Neural crest cell (in vitro differentiated cells): ENCODE measurements around the gene SYNJ2. TPM values are rescaled to one million over a fixed set of nuclear protein-coding genes. Genes with fewer than 3 reads are reported as not detected.
A peak's percentile ranks its signal among the peaks of the same experiment; 100 is the strongest.

ENCODE experiments used
- DNase-seq: peaks from one replicate; pipeline ENCODE4 v3.0.0; 2021; ENCODE audit warnings: low read depth, mixed read lengths, low spot score
- H3K27ac Mint-ChIP-seq: one replicate; pipeline ENCODE4 v1.8.0; 2021; ENCODE audit warnings: mild to moderate bottlenecking, mixed read lengths; ENCODE audit not compliant: unreplicated experiment
- H3K27me3 Mint-ChIP-seq: 2 replicates; pipeline ENCODE4 v1.8.0; 2021; ENCODE audit warnings: low read depth, mild to moderate bottlenecking, mixed read lengths
- H3K36me3 Mint-ChIP-seq: 2 replicates; pipeline ENCODE4 v1.8.0; 2021; ENCODE audit warnings: low read depth, mild to moderate bottlenecking, mixed read lengths
- H3K4me1 Mint-ChIP-seq: 2 replicates; pipeline ENCODE4 v1.8.0; 2021; ENCODE audit warnings: mixed read lengths
- H3K4me3 Mint-ChIP-seq: one replicate; pipeline ENCODE4 v1.8.0; 2021; ENCODE audit warnings: mild to moderate bottlenecking, mixed read lengths
- H3K9me3 Mint-ChIP-seq: 2 replicates; pipeline ENCODE4 v1.8.0; 2021; ENCODE audit warnings: mixed read lengths
- CTCF ChIP-seq: fragments of 200-600 bp; sonication (generic); conservative IDR thresholded peaks from 2 replicates; pipeline ENCODE4 v1.5.0; 2021; ENCODE audit warnings: antibody characterized with exemption, mild to moderate bottlenecking
- total RNA-seq: library from RNA; stranded (reverse); gene quantifications from 2 replicates; pipeline ENCODE4 v1.2.1, GENCODE V29; 2021

SYNJ2 gene
- total RNA-seq, 1 donor from 2014 or later, result 2.9 TPM

- H3K27ac Mint-ChIP-seq, result no peak overlapping the region
- no peak for TF ChIP-seq CTCF
- no peaks in the 10 kb centered on the region for H3K9me3 Mint-ChIP-seq
- H3K4me3 Mint-ChIP-seq, result no peak overlapping the region
- no peak for DNase-seq
- H3K4me1 Mint-ChIP-seq, result peaks cover 4% of the 10 kb centered on the region
- H3K27me3 Mint-ChIP-seq, result no peaks in the 10 kb centered on the region
- peaks cover under 1% of the 10 kb centered on the region for H3K36me3 Mint-ChIP-seq
Measured at GRCh38 chr6:158041370-158041769, 59.7 kb downstream of the SYNJ2 start.

- H3K27me3 Mint-ChIP-seq, result no peaks in the 10 kb centered on the region
- no peaks in the 10 kb centered on the region for H3K36me3 Mint-ChIP-seq
- no peak for DNase-seq
- no peak overlapping the region for H3K4me3 Mint-ChIP-seq
- H3K4me1 Mint-ChIP-seq, result peaks cover 4% of the 10 kb centered on the region
- no peak overlapping the region for H3K27ac Mint-ChIP-seq
- no peak for TF ChIP-seq CTCF
- no peaks in the 10 kb centered on the region for H3K9me3 Mint-ChIP-seq
Measured at GRCh38 chr6:158041788-158042187, 60.1 kb downstream of the SYNJ2 start.

- no peak overlapping the region for H3K27ac Mint-ChIP-seq
- H3K4me3 Mint-ChIP-seq, result no peak overlapping the region
- H3K4me1 Mint-ChIP-seq, result peaks cover 4% of the 10 kb centered on the region
- H3K36me3 Mint-ChIP-seq, result no peaks in the 10 kb centered on the region
- H3K27me3 Mint-ChIP-seq, result no peaks in the 10 kb centered on the region
- DNase-seq, result no peak
- no peaks in the 10 kb centered on the region for H3K9me3 Mint-ChIP-seq
- TF ChIP-seq CTCF, result no peak
Measured at GRCh38 chr6:158042245-158042798, 60.7 kb downstream of the SYNJ2 start.

GRCh38 chr6:158043008-158043407 is 61.3 kb downstream of the SYNJ2 start:
- peaks cover 2% of the 10 kb centered on the region for H3K27me3 Mint-ChIP-seq
- no peak overlapping the region for H3K27ac Mint-ChIP-seq
- no peaks in the 10 kb centered on the region for H3K36me3 Mint-ChIP-seq
- no peak overlapping the region for H3K4me3 Mint-ChIP-seq
- H3K4me1 Mint-ChIP-seq, result peaks cover 4% of the 10 kb centered on the region
- H3K9me3 Mint-ChIP-seq, result no peaks in the 10 kb centered on the region
- TF ChIP-seq CTCF, result no peak
- no peak for DNase-seq

- H3K27me3 Mint-ChIP-seq, result peaks cover 2% of the 10 kb centered on the region
- no peaks in the 10 kb centered on the region for H3K36me3 Mint-ChIP-seq
- no peak for DNase-seq
- H3K4me3 Mint-ChIP-seq, result no peak overlapping the region
- no peak for TF ChIP-seq CTCF
- peak overlapping the region; percentile 35 for H3K27ac Mint-ChIP-seq
- H3K4me1 Mint-ChIP-seq, result peaks cover 4% of the 10 kb centered on the region
- H3K9me3 Mint-ChIP-seq, result no peaks in the 10 kb centered on the region
Measured at GRCh38 chr6:158043586-158044524, 62.2 kb downstream of the SYNJ2 start.
